DND-41 (cell line): ENCODE data around the gene APOC1.

Source experiments
- ATAC-seq: fragments of 200-7000 bp; cut with Tn5 transposase; 3 replicates; pipeline ENCODE4 v1.9.1; 2021; ENCODE audit warnings: low read depth; ENCODE audit not compliant: insufficient read depth
- DNase-seq: peaks from one replicate; pipeline ENCODE4 v3.0.0-alpha.2; 2020
- H2AFZ ChIP-seq: 2 replicates; pipeline ENCODE4 v1.6.0; 2012; ENCODE audit warnings: low read depth, low read length
- H3K27ac ChIP-seq: 2 replicates; pipeline ENCODE4 v1.5.1; 2012; ENCODE audit warnings: low read length, inconsistent platforms
- H3K27me3 ChIP-seq: fragments of 200-600 bp; sonication (generic); 2 replicates; pipeline ENCODE4 v1.6.0; 2012; ENCODE audit warnings: low read length, mild to moderate bottlenecking, inconsistent platforms; ENCODE audit not compliant: insufficient read depth, poor library complexity
- H3K36me3 ChIP-seq: 2 replicates; pipeline ENCODE4 v1.5.1; 2012; ENCODE audit warnings: low read length, inconsistent platforms; ENCODE audit not compliant: insufficient read depth
- H3K4me1 ChIP-seq: 2 replicates; pipeline ENCODE4 v1.5.1; 2012; ENCODE audit warnings: mild to moderate bottlenecking, low read length; ENCODE audit not compliant: insufficient read depth
- H3K4me2 ChIP-seq: 2 replicates; pipeline ENCODE4 v1.6.0; 2012; ENCODE audit warnings: mild to moderate bottlenecking, moderate library complexity, low read length, inconsistent platforms; ENCODE audit not compliant: insufficient read depth
- H3K4me3 ChIP-seq, 2 experiments: fragments of 200-600 bp in 1 of 2; shearing (Covaris generic) in 1 of 2; 2 replicates each; pipeline ENCODE4 v1.5.1; 2012 to 2016; ENCODE audit warnings: inconsistent platforms in 2 of 2, low read length in 2 of 2, mild to moderate bottlenecking in 2 of 2, low read depth in 1 of 2, moderate library complexity in 1 of 2
- H3K79me2 ChIP-seq: 2 replicates; pipeline ENCODE4 v1.6.0; 2012; ENCODE audit warnings: low read length, inconsistent platforms; ENCODE audit not compliant: insufficient read depth
- H3K9ac ChIP-seq: 2 replicates; pipeline ENCODE4 v1.6.0; 2012; ENCODE audit warnings: low read depth, mild to moderate bottlenecking, inconsistent platforms, low read length, moderate library complexity
- H3K9me3 ChIP-seq: 2 replicates; pipeline ENCODE4 v1.5.1; 2012; ENCODE audit warnings: low read length, moderate library complexity, mild to moderate bottlenecking, inconsistent platforms; ENCODE audit not compliant: insufficient read depth, severe bottlenecking
- H4K20me1 ChIP-seq: 2 replicates; pipeline ENCODE4 v1.6.0; 2012; ENCODE audit warnings: low read length; ENCODE audit not compliant: insufficient read depth
- CTCF ChIP-seq: IDR thresholded peaks from 2 replicates; pipeline ENCODE4 v1.5.1; 2012; ENCODE audit warnings: borderline replicate concordance, low read length, moderate library complexity, mild to moderate bottlenecking; ENCODE audit not compliant: poor library complexity, severe bottlenecking; ENCODE audit errors: extremely low read depth
- EZH2 ChIP-seq: IDR thresholded peaks from 3 replicates; pipeline ENCODE4 v1.6.1; 2012; ENCODE audit warnings: borderline replicate concordance, low read depth, mild to moderate bottlenecking, moderate library complexity, low read length, inconsistent platforms; ENCODE audit not compliant: severe bottlenecking

APOC1 gene

DNA sequence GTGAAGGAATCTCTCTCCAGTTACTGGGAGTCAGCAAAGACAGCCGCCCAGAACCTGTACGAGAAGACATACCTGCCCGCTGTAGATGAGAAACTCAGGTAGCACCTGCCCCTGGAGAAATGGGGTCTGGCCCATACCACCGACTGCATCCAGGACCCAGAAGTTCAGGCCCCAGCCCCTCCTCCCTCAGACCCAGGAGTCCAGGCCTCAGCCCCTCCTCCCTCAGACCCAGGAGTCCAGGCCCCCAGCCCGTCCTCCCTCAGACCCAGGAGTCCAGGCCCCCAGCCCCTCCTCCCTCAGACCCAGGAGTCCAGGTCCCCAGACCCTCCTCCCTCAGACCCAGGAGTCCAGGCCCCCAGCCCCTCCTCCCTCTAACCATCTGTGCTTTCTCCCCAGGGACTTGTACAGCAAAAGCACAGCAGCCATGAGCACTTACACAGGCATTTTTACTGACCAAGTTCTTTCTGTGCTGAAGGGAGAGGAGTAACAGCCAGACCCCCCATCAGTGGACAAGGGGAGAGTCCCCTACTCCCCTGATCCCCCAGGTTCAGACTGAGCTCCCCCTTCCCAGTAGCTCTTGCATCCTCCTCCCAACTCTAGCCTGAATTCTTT lies 34.5 kb downstream of the APOC1 start:
- H3K9ac ChIP-seq, result no peak overlapping the region
- no peaks in the 10 kb centered on the region for H4K20me1 ChIP-seq
- H3K9me3 ChIP-seq, result no peaks in the 10 kb centered on the region
- H3K4me1 ChIP-seq, result peaks cover 6% of the 10 kb centered on the region
- no peak for DNase-seq
- no peak for ATAC-seq
- no peaks in the 10 kb centered on the region for H3K79me2 ChIP-seq
- no peak for TF ChIP-seq CTCF
- no peak for TF ChIP-seq EZH2
- H3K27ac ChIP-seq, result no peak overlapping the region
- H3K27me3 ChIP-seq, result no peaks in the 10 kb centered on the region
- no peak overlapping the region for H2AFZ ChIP-seq
- no peak overlapping the region for H3K4me2 ChIP-seq
- H3K36me3 ChIP-seq, result no peaks in the 10 kb centered on the region
- no peak overlapping the region for H3K4me3 ChIP-seq

GRCh38 chr19:44949550-44949949 lies 35.1 kb downstream of the APOC1 start:
- H3K4me2 ChIP-seq, result no peak overlapping the region
- DNase-seq (no peak), ATAC-seq (no peak)
- no peaks in the 10 kb centered on the region for H3K9me3 ChIP-seq
- H3K9ac ChIP-seq, result no peak overlapping the region
- TF ChIP-seq EZH2 (no peak), CTCF (no peak)
- H2AFZ ChIP-seq, result no peak overlapping the region
- H3K27me3 ChIP-seq, result no peaks in the 10 kb centered on the region
- H3K27ac ChIP-seq, result no peak overlapping the region
- no peaks in the 10 kb centered on the region for H3K36me3 ChIP-seq
- peaks cover 13% of the 10 kb centered on the region for H3K4me1 ChIP-seq
- H4K20me1 ChIP-seq, result no peaks in the 10 kb centered on the region
- H3K79me2 ChIP-seq, result peaks cover 4% of the 10 kb centered on the region
- no peak overlapping the region for H3K4me3 ChIP-seq

DNA sequence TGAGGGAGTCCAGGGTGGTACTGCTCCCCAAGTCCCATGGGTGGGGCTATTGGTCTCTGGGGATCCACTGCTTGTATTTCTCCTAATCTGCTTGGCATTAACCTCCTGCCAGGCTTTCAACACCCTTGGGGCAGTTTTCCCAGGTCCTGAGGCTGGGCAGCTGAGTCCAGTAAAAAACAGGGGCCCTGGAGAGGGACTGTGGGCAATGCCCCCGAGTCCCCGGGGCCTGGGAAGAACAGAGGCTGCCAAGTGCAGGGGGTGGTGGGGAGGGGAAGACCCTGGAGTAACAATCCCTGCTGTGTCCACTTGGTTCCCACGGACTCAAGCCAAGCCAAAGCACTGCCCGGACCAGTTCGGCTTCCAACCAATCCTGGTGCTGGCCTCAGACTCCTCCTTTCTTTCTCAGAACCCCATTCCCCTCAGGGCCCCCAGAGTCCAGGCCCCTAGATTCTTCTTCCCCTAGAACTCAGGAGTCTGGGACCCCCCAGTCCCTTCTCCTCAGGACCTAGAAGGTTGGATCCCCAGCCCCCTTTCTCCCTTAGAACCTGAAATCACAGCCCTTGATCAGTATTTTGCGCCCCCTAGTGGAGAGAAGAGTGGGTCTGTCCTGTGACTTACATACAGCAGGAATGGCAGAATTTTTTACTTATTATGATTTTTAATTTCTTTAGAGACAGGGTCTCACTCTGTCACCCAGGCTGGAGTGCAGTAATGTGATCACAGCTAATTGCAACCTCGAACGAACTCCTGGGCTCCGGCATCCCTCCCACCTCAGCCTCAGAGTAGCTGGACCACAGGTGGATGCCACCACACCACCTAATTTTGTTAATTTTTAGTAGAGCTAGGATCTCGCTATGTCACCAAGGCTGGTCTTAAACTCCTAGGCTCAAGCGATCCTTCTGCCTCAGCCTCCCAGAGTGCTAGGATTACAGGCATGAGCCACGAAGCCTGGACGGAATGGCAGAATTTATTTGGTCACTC lies 37.1 kb downstream of the APOC1 start:
- Histone ChIP-seq H4K20me1 (peaks cover 10% of the 10 kb centered on the region), H3K4me2 (no peak overlapping the region), H3K27me3 (no peaks in the 10 kb centered on the region), H3K4me3 (no peak overlapping the region), H2AFZ (no peak overlapping the region; the same call in 1 of the 2 replicates), H3K27ac (no peak overlapping the region), H3K9me3 (no peaks in the 10 kb centered on the region), H3K79me2 (peaks cover 17% of the 10 kb centered on the region), H3K9ac (no peak overlapping the region), H3K36me3 (peaks cover 3% of the 10 kb centered on the region; the same call in 1 of the 2 replicates), H3K4me1 (peaks cover 20% of the 10 kb centered on the region)
- TF ChIP-seq EZH2, result no peak
- peak; percentile 87 for TF ChIP-seq CTCF
- DNase-seq (peak; percentile 70), ATAC-seq (peak; percentile 43; the same call in 2 of the 3 replicates)
